Measurements from ENCODE around the gene NSFL1C. TPM values are rescaled to one million over a fixed set of nuclear protein-coding genes. Genes with fewer than 3 reads are reported as not detected.

NSFL1C gene
- total and polyA plus RNA-seq, 9 of the 15 experiments (the other 6 are each of a cell fraction or from before 2014, with no cell fraction given), result 20.8 to 119 (median 47.0) TPM

DNA sequence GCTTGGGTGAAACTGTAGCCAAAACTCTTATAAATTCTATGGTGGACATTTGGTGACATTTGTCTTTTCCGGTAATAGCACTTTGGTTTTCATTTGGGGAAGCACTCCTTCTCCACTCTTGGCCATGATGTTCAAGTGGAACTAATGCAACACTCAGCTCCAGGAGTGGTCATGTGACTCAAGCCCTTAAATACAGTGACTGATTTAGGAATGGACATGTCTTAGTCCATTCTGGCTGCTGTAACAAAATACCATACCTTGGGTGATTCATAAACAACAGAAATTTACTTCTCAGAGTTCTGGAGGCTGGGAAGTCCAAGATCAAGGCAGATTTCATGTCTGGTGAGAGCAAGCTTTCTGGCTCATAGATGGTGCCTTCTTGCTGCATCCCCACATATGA lies 63.0 kb downstream of the NSFL1C start:
- Histone ChIP-seq H3K4me2 (ENCODE audit: insufficient read depth, low read length) (no peak overlapping the region), H4K20me1 (replicated peaks; ENCODE audit: control insufficient read depth, insufficient read depth, low read length) (no peaks in the 10 kb centered on the region), H3K4me3 (no peak overlapping the region), H3K9ac (ENCODE audit: insufficient read depth in 1 of 2, low read depth in 2 of 2, low read length in 2 of 2) (no peak overlapping the region), H3K4me1 (replicated peaks in 1 of 2; ENCODE audit: control insufficient read depth in 2 of 2, insufficient read depth in 2 of 2, low read length in 2 of 2) (no peaks in the 10 kb centered on the region), H3K79me2 (ENCODE audit: control insufficient read depth, insufficient read depth, low read length) (no peaks in the 10 kb centered on the region), H3K27me3 (ENCODE audit: control insufficient read depth in 2 of 2, insufficient read depth in 2 of 2, low read length in 2 of 2) (peaks cover 5 to 14% of the 10 kb centered on the region in 2 experiments; a peak in 4 of 5 replicates), H3K9me3 (replicated peaks; ENCODE audit: control insufficient read depth, insufficient read depth, low read depth, low read length) (no peaks in the 10 kb centered on the region), H3K9me1 (ENCODE audit: control insufficient read depth, insufficient read depth, low read length) (no peaks in the 10 kb centered on the region), H3K27ac (ENCODE audit: extremely low read depth, low read depth, low read length) (no peak overlapping the region), H3K36me3 (ENCODE audit: control insufficient read depth, insufficient read depth, low read length) (no peaks in the 10 kb centered on the region), H2AFZ (ENCODE audit: low read depth, low read length) (no peak overlapping the region)
- no peak for ATAC-seq
- BruUV-seq (replicated peaks), result no TSS peak
- ChIA-PET CTCF (ENCODE audit: low intra/inter-chr PET ratio) (no interaction called here), POLR2A (interaction anchor here (0.9 kb wide), 1 partner anchor 20 kb away, joined by 3 read pairs; no protein-coding TSS in a partner anchor)
- TF ChIP-seq ILK (tag; IDR thresholded peaks at IDR 0.05; ENCODE audit: borderline replicate concordance, low read depth), result no peak
- TF ChIP-seq HMBOX1 (IDR thresholded peaks at IDR 0.05), result no peak
- TF ChIP-seq, protein P1, sequence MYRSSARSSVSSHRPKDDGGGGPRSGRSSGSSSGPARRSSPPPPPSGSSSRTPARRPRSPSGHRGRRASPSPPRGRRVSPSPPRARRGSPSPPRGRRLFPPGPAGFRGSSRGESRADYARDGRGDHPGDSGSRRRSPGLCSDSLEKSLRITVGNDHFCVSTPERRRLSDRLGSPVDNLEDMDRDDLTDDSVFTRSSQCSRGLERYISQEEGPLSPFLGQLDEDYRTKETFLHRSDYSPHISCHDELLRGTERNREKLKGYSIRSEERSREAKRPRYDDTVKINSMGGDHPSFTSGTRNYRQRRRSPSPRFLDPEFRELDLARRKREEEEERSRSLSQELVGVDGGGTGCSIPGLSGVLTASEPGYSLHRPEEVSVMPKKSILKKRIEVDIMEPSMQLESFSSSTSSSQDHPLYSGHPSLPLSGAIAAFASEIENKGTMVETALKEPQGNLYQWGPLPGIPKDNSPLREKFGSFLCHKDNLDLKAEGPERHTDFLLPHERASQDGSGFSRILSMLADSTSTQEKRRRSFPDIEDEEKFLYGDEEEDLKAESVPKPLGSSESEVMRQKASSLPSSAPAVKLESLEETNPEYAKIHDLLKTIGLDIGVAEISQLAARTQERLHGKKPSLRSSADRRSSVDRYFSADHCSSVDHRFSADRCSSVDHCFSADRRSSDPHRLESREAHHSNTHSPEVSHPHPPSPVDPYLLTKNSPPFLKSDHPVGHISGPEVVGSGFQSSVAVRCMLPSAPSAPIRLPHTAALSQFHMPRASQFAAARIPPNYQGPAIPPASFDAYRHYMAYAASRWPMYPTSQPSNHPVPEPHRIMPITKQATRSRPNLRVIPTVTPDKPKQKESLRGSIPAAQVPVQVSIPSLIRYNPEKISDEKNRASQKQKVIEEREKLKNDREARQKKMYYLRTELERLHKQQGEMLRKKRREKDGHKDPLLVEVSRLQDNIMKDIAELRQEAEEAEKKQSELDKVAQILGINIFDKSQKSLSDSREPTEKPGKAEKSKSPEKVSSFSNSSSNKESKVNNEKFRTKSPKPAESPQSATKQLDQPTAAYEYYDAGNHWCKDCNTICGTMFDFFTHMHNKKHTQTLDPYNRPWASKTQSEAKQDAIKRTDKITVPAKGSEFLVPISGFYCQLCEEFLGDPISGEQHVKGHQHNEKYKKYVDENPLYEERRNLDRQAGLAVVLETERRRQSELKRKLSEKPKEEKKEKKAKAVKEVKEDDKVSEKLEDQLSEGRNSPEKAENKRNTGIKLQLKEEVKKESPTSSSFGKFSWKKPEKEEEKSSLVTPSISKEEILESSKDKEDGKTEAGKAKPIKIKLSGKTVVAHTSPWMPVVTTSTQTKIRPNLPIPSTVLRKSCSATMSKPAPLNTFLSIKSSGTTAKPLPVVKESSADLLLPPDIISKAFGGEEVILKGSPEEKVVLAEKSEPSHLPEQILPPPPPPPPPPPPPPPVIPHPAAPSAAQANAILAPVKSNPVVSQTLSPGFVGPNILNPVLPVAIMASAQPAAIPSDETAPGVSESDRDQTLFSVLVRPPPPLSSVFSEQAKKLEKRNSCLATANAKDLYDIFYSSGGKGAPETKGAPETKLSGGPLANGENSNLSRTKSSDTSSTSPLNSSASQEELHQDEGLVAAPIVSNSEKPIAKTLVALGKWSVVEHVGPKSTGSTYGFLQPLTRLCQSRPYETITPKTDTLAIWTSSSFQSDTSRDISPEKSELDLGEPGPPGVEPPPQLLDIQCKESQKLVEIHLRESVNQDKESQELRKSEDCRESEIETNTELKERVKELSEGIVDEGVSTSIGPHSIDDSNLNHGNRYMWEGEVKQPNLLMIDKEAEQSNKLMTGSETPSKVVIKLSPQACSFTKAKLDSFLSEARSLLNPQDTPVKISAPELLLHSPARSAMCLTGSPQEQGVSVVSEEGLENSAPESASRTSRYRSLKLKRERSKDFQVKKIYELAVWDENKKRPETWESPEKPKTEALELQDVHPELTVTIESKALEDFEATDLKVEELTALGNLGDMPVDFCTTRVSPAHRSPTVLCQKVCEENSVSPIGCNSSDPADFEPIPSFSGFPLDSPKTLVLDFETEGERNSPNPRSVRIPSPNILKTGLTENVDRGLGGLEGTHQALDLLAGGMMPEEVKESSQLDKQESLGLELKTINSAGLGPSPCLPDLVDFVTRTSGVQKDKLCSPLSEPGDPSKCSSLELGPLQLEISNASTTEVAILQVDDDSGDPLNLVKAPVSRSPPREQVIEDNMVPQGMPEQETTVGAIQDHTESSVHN (IDR thresholded peaks at IDR 0.05; ENCODE audit: borderline replicate concordance in 1 of 2, low read depth in 1 of 2), result no peak
- TF ChIP-seq TFE3 (CRISPR knock-in tag; IDR thresholded peaks at IDR 0.05), result peak; percentile 71
- WGBS (ENCODE audit: insufficient coverage, low coverage, missing lambda C conversion rate), result 6% methylated on average over 1 of the region's 1 CpG
- intact Hi-C loops (cut with micrococcal nuclease) (no loop called here), in situ Hi-C loops (cut with MboI) (no loop called here)
- no peak for DNase-seq (ENCODE audit: extremely low read depth in 1 of 4, low spot score in 3 of 4)
- no peak for FAIRE-seq
